HepG2 (cell line): ENCODE measurements around the gene EPS8L1. TPM values are rescaled to one million over a fixed set of nuclear protein-coding genes. Genes with fewer than 3 reads are reported as not detected.

Source experiments
- AGO2 ChIP-seq: fragments of 200-400 bp; formaldehyde crosslinking; optimal IDR thresholded peaks from 2 replicates; pipeline ENCODE3; 2017; ENCODE audit warnings: mild to moderate bottlenecking, low read depth, low read length, moderate library complexity
- AHR ChIP-seq: IDR thresholded peaks from 2 replicates; pipeline ENCODE4 v1.6.1; 2018; ENCODE audit warnings: missing genetic modification reagents, missing compliant biosample characterization
- DMAP1 ChIP-seq: IDR thresholded peaks from 2 replicates; pipeline ENCODE4 v1.6.1; 2016
- EHMT2 ChIP-seq: fragments of 200-600 bp; sonication (generic); IDR thresholded peaks from 2 replicates; pipeline ENCODE4 v1.7.0; 2017; ENCODE audit warnings: antibody characterized with exemption, low read depth, low read length, borderline replicate concordance
- GZF1 ChIP-seq: sonication (generic); formaldehyde crosslinking; IDR thresholded peaks from 2 replicates; pipeline ENCODE4 v1.5.1; 2020; ENCODE audit warnings: mild to moderate bottlenecking, missing genetic modification reagents
- HNRNPUL1 ChIP-seq: fragments of 200-400 bp; formaldehyde crosslinking; IDR thresholded peaks from 2 replicates; pipeline ENCODE4 v1.6.1; 2017; ENCODE audit warnings: low read depth, mild to moderate bottlenecking, low read length, moderate library complexity
- JDP2 ChIP-seq: sonication (generic); formaldehyde crosslinking; IDR thresholded peaks from 2 replicates; pipeline ENCODE4 v1.8.1; 2022; ENCODE audit warnings: missing genetic modification reagents, borderline replicate concordance
- POLR2AphosphoS2 ChIP-seq: IDR thresholded peaks from 2 replicates; pipeline ENCODE4 v1.6.1; 2011; ENCODE audit warnings: low read depth, low read length, improper control_type of control experiment
- SNAI1 ChIP-seq: sonication (generic); formaldehyde crosslinking; IDR thresholded peaks from 2 replicates; pipeline ENCODE4 v1.5.0; 2020; ENCODE audit warnings: mild to moderate bottlenecking, missing genetic modification reagents, borderline replicate concordance
- SP5 ChIP-seq: IDR thresholded peaks from 2 replicates; pipeline ENCODE4 v1.6.1; 2016; ENCODE audit warnings: low read depth, borderline replicate concordance
- SYNCRIP ChIP-seq: fragments of 200-400 bp; formaldehyde crosslinking; IDR thresholded peaks from 2 replicates; pipeline ENCODE4 v1.6.1; 2018; ENCODE audit warnings: mild to moderate bottlenecking, low read depth, low read length; ENCODE audit not compliant: insufficient read depth
- polyA plus RNA-seq, 8 experiments: library from polyadenylated mRNA; depleted of rRNA in 3 of 8; stranded (reverse) in 7 of 8; unstranded in 1 of 8; fragments of >200 nt; fragmentation: Illumina TruSeq in 4 of 8; extraction: Trizol in 4 of 8; gene quantifications; 2 replicates each; pipeline versions ENCODE4 v1.2.1 to v1.2.3, GENCODE V29; 2011 to 2016; ENCODE audit warnings: low read depth in 4 of 8, missing spikeins in 1 of 8, mixed read lengths in 1 of 8; ENCODE audit not compliant: insufficient read depth in 1 of 8
- total RNA-seq, 5 experiments: library from RNA; depleted of rRNA; stranded (reverse); fragments of >200 nt; fragmentation: Illumina TruSeq; extraction: Trizol; gene quantifications; 2 replicates each; pipeline ENCODE4 v1.2.3, GENCODE V29; 2016; ENCODE audit warnings: low read depth in 1 of 5
- TF ChIP-seq, protein P1 (sequence below): IDR thresholded peaks from 2 replicates; pipeline ENCODE4 v1.6.1; 2016; ENCODE audit warnings: missing compliant biosample characterization, missing genetic modification reagents, borderline replicate concordance
- TF ChIP-seq, protein P2 (sequence below): sonication (generic); formaldehyde crosslinking; IDR thresholded peaks from 2 replicates; pipeline ENCODE4 v1.4.0; 2020; ENCODE audit warnings: mild to moderate bottlenecking, missing genetic modification reagents
- TF ChIP-seq, protein P3 (sequence below): sonication (generic); formaldehyde crosslinking; IDR thresholded peaks from 2 replicates; pipeline ENCODE4 v1.4.0; 2020; ENCODE audit warnings: missing genetic modification reagents
- TF ChIP-seq, protein P4 (sequence below): sonication (generic); formaldehyde crosslinking; IDR thresholded peaks from 2 replicates; pipeline ENCODE4 v1.5.1; 2020; ENCODE audit warnings: missing genetic modification reagents, mild to moderate bottlenecking, borderline replicate concordance
- TF ChIP-seq, protein P5 (sequence below): sonication (generic); formaldehyde crosslinking; IDR thresholded peaks from 2 replicates; pipeline ENCODE4 v1.4.0; 2020; ENCODE audit warnings: missing genetic modification reagents; ENCODE audit errors: not compliant biosample characterization
- TF ChIP-seq, protein P6 (sequence below), 2 experiments: IDR thresholded peaks; 2 replicates each; pipeline ENCODE4 v1.6.1; 2011 to 2012; ENCODE audit warnings: low read length in 2 of 2, borderline replicate concordance in 1 of 2, low read depth in 1 of 2, mild to moderate bottlenecking in 1 of 2, moderate library complexity in 1 of 2

Gene EPS8L1
- total and polyA plus RNA-seq, 2 of the 13 experiments (the other 11 are each of a cell fraction or from before 2014, with no cell fraction given) = 3.0 to 6.3 TPM

DNA sequence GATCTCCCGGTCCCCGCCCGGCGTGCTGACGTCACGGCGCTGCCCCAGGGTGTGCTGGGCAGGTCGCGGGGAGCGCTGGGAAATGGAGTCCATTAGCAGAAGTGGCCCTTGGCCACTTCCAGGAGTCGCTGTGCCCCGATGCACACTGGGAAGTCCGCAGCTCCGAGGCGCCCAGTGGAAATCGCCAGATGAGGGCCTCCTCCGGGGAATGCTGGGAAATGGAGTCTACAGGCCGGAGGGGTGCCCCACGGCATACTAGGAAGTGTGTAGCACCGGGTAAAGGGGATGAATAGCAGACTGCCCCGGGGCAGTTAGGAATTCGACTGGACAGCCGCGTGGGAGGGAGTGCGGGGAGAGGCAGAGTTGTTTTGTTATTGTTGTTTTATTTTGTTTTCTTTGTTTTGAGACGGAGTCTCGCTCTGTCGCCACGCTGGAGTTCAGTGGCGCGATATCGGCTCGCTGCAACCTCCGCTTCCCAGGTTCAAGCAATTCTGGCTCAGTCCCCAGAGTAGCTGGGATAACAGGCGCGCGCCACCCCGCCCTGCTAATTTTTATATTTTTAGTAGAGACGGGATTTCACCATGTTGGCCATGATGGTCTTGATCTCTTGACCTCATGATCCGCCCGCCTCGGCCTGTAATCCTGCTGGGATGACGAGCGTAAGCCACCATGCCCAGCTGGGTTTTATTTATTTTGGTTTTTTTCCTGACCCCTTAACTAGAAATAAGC is 42.2 kb downstream of the EPS8L1 start (continued):
- no peak for TF ChIP-seq POLR2AphosphoS2
- TF ChIP-seq, protein P1, sequence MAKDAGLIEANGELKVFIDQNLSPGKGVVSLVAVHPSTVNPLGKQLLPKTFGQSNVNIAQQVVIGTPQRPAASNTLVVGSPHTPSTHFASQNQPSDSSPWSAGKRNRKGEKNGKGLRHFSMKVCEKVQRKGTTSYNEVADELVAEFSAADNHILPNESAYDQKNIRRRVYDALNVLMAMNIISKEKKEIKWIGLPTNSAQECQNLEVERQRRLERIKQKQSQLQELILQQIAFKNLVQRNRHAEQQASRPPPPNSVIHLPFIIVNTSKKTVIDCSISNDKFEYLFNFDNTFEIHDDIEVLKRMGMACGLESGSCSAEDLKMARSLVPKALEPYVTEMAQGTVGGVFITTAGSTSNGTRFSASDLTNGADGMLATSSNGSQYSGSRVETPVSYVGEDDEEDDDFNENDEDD (CRISPR knock-in tag) = no peak
- TF ChIP-seq HNRNPUL1 = no peak
- TF ChIP-seq SP5 (CRISPR knock-in tag) = no peak; the same call in 1 of the 2 replicates
- peak; percentile 46; the same call in 1 of the 2 replicates for TF ChIP-seq EHMT2
- no peak for TF ChIP-seq JDP2
- TF ChIP-seq, protein P2, sequence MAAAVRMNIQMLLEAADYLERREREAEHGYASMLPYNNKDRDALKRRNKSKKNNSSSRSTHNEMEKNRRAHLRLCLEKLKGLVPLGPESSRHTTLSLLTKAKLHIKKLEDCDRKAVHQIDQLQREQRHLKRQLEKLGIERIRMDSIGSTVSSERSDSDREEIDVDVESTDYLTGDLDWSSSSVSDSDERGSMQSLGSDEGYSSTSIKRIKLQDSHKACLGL (CRISPR knock-in tag) = no peak
- peak; percentile 56 for TF ChIP-seq DMAP1 (CRISPR knock-in tag)
- TF ChIP-seq, protein P3, sequence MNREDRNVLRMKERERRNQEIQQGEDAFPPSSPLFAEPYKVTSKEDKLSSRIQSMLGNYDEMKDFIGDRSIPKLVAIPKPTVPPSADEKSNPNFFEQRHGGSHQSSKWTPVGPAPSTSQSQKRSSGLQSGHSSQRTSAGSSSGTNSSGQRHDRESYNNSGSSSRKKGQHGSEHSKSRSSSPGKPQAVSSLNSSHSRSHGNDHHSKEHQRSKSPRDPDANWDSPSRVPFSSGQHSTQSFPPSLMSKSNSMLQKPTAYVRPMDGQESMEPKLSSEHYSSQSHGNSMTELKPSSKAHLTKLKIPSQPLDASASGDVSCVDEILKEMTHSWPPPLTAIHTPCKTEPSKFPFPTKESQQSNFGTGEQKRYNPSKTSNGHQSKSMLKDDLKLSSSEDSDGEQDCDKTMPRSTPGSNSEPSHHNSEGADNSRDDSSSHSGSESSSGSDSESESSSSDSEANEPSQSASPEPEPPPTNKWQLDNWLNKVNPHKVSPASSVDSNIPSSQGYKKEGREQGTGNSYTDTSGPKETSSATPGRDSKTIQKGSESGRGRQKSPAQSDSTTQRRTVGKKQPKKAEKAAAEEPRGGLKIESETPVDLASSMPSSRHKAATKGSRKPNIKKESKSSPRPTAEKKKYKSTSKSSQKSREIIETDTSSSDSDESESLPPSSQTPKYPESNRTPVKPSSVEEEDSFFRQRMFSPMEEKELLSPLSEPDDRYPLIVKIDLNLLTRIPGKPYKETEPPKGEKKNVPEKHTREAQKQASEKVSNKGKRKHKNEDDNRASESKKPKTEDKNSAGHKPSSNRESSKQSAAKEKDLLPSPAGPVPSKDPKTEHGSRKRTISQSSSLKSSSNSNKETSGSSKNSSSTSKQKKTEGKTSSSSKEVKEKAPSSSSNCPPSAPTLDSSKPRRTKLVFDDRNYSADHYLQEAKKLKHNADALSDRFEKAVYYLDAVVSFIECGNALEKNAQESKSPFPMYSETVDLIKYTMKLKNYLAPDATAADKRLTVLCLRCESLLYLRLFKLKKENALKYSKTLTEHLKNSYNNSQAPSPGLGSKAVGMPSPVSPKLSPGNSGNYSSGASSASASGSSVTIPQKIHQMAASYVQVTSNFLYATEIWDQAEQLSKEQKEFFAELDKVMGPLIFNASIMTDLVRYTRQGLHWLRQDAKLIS (CRISPR knock-in tag) = no peak
- no peak for TF ChIP-seq AHR
- peak; percentile 66; the same call in 1 of the 2 replicates for TF ChIP-seq SNAI1 (CRISPR knock-in tag)
- TF ChIP-seq SYNCRIP = no peak
- no peak for TF ChIP-seq AGO2
- TF ChIP-seq GZF1 = no peak
- TF ChIP-seq, protein P4, sequence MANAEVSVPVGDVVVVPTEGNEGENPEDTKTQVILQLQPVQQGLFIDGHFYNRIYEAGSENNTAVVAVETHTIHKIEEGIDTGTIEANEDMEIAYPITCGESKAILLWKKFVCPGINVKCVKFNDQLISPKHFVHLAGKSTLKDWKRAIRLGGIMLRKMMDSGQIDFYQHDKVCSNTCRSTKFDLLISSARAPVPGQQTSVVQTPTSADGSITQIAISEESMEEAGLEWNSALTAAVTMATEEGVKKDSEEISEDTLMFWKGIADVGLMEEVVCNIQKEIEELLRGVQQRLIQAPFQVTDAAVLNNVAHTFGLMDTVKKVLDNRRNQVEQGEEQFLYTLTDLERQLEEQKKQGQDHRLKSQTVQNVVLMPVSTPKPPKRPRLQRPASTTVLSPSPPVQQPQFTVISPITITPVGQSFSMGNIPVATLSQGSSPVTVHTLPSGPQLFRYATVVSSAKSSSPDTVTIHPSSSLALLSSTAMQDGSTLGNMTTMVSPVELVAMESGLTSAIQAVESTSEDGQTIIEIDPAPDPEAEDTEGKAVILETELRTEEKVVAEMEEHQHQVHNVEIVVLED (CRISPR knock-in tag) = peak; percentile 98
- TF ChIP-seq, protein P5, sequence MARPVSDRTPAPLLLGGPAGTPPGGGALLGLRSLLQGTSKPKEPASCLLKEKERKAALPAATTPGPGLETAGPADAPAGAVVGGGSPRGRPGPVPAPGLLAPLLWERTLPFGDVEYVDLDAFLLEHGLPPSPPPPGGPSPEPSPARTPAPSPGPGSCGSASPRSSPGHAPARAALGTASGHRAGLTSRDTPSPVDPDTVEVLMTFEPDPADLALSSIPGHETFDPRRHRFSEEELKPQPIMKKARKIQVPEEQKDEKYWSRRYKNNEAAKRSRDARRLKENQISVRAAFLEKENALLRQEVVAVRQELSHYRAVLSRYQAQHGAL (CRISPR knock-in tag) = no peak
- TF ChIP-seq, protein P6, sequence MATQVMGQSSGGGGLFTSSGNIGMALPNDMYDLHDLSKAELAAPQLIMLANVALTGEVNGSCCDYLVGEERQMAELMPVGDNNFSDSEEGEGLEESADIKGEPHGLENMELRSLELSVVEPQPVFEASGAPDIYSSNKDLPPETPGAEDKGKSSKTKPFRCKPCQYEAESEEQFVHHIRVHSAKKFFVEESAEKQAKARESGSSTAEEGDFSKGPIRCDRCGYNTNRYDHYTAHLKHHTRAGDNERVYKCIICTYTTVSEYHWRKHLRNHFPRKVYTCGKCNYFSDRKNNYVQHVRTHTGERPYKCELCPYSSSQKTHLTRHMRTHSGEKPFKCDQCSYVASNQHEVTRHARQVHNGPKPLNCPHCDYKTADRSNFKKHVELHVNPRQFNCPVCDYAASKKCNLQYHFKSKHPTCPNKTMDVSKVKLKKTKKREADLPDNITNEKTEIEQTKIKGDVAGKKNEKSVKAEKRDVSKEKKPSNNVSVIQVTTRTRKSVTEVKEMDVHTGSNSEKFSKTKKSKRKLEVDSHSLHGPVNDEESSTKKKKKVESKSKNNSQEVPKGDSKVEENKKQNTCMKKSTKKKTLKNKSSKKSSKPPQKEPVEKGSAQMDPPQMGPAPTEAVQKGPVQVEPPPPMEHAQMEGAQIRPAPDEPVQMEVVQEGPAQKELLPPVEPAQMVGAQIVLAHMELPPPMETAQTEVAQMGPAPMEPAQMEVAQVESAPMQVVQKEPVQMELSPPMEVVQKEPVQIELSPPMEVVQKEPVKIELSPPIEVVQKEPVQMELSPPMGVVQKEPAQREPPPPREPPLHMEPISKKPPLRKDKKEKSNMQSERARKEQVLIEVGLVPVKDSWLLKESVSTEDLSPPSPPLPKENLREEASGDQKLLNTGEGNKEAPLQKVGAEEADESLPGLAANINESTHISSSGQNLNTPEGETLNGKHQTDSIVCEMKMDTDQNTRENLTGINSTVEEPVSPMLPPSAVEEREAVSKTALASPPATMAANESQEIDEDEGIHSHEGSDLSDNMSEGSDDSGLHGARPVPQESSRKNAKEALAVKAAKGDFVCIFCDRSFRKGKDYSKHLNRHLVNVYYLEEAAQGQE (IDR thresholded peaks at IDR 0.05; ENCODE audit: borderline replicate concordance in 1 of 2, low read depth in 1 of 2, low read length in 2 of 2) = no peak
